Activated CD4-positive, CD25-positive, alpha-beta regulatory T cell treated with anti-CD3 and anti-CD28 coated beads, Interleukin-2, amount 50 U/mL, for 16 hours (primary cell): ENCODE results near the gene PRELID1.
A peak's percentile ranks its signal among the peaks of the same experiment; 100 is the strongest.

Source experiments
- DNase-seq: peaks from one replicate; pipeline ENCODE4 v3.0.0-alpha.2; 2020; ENCODE audit warnings: low read depth, low spot score

PRELID1 gene

GRCh38 chr5:177313561-177314259, 10.1 kb downstream of the PRELID1 start:
- DNase-seq = no peak

DNA sequence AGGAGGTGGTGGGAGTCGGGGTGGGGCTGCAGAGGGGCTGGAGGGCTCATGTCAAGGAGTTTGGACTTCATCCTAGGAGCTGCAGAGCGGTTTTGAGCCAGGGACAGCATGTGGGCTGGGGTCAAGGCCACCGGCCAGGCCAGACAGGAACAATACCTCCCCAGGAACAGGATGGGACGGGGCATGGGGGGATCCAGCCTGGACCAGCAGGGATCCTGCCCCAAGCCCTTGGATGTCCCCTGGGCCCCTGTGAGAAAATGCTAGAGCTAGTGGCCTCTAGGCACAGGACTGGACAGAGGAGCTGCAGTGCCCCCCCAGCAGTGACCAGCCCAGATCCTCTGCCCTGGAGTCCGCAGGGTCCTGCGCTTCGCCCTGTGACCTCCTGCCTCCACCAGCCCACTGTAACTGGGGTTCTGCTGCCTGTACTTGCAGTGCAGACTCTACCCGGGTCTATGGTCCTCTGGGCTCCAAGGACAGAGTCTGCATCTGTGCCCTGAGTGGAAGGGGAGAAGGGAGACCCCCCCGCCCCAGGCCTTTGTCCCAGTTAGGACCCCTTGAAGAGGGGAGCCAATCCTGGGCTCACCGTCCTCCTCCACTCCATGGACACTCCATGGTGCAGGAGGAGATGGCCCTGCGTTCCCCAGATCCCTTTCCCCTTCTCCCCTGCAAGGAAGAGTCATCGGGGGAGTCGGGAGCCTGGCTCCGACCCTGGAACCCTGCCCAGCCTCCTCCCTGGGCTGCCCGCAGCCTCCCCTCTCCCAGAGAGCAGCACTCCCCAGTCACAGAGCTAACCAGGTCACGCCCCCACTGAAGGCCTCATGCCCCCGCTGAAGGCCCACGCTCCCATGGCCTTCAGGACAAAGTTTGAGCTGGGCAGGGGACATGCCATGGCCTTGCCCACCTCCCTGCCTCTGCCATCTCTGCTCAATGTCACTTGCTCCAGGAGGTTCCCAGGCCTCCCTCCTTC, 11.1 kb downstream of the PRELID1 start:
- DNase-seq = no peak

DNA sequence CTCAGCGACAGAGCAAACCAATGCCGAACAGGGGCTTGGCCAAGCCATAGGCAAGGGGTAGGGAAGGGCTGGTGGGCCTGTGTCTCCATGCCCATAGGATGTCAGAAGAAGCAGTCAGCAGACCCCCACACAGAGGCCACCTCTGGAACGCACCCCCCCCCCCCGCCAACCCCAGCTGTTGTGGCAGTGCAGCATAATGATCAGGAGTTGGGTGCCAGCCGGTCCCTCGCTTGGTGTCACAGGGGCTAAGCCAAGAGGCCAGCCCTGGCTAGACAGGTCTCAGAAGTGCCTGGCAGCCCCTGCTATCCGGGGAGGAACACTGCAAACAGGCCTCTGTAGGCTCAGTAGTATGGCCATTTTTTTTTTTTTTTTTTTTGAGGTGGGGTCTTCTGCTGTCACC, 11.8 kb downstream of the PRELID1 start:
- no peak for DNase-seq

DNA sequence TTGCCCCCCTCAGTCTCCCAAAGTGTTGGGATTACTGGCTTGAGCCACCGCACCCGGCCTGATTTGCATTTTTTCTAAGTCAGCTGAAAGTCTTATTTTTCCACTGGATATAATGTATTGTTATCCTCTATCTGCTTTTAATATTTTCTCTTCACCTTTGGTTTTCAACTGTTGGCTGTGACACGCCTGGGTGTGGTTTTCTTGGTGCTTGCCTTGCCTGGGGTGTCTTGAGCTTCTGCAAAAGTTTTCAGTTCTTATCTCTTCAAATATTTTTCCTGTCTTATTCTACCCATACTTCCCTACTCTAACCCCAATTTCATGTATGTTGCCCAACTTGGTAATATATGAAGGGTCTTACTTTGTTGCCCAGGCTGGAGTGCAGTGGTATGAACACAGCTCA, 12.4 kb downstream of the PRELID1 start:
- DNase-seq = no peak

GRCh38 chr5:177317959-177318377, 14.4 kb downstream of the PRELID1 start:
- DNase-seq = peak; percentile 52

- no peak for DNase-seq
Measured at GRCh38 chr5:177319913-177320588, 16.5 kb downstream of the PRELID1 start.

- DNase-seq = no peak
Measured at GRCh38 chr5:177320879-177321278, 17.3 kb downstream of the PRELID1 start.

DNA sequence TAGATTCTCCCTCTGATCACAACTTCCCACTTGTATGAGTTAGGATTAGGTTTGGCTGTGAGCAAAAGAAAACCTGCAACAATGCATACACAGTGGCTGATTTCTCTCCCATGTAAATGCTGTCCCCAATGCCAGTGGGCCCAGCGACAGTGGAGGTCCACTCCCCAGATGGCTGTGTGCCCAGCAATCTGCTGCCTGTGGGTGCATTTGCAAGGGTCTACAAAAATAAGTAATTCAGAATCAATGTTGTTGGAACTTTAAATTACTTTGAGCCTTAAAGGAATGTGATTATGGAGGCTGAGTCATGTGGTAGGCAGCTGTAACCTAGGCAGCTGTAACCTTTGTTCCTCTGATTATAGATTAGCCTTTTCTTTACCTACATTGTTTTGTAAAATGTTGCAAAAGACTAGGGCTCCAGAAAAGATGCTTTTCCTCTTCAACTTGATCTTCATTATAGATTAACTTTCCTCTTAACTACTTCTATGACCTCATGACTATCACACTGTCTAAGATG, 22.3 kb downstream of the PRELID1 start:
- DNase-seq = no peak

DNA sequence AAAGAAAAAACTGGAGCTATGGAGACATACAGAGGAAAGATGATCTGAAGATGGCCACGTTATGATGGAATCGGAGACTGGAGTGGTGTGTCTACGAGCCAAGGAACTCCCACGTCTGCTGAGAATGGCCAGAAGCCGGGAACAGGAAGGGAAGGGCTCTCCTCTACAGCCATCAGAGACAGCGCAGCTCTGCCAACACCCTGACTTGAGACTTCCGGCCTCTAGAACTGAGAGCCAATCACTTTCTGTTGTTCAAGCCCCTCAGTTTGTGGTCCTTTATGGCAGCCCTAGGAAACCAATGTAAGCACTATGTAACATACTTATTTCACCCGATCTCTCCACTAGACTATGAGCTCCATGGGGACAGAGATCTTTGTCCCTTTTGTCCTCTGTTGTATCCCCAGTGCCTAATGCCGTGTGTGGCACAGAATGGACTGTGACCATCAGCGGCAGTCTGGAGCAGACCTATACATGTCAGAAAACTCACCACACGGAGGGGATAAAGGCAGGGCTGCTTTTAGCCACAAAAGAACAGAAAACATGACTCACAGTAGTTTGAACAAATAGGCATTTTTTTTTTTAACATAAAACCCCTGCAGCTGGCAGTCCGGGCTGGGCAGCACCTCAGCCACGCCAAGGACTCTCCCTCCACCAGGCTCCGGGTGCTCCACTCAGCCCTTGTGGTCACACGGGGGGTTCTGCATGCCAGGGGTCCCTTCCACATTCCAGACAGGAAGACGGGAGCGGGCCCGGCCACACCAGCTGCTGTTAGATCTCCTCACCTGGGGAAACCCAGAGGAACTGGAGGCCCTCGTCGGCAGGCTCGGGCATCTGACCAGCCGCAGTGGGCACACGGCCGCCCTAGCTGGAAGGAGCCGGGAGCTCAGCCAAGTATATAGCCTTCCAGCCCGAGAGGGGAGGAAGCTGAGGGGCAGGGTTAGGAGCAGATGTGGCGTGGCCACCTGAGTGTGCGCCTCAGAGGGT, 24.2 kb downstream of the PRELID1 start:
- no peak for DNase-seq

DNA sequence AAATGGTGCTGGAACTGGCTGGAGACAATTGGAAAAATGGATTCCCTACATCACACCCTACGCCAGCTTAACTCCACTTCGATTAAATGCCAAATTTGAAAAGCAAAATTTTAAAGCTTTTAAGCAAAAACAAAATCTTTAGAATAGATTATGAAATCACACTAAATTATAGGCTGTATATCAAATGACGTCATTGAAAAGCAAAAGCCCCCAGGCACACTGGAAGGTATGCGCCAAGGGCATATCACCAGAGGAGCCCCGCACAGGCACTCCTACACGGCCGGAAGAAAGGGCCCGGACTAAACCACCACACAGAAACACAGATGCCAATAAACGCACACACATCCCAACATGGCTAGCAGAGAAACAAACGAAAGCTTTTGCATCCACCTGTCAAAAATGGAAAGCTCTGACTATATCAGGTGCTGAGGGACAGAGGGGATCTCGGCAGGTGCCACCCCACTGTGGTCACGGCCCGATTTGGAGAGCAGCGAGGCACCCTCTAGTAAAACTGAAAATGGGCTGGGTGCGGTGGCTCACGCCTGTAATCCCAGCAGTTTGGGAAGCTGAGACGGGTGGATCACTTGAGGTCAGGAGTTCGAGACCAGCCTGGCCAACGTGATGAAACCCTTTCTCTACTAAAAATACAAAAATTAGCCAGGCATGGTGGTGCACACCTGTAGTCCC, 25.1 kb downstream of the PRELID1 start:
- no peak for DNase-seq

GRCh38 chr5:177329883-177330282, 26.3 kb downstream of the PRELID1 start:
- no peak for DNase-seq

DNA sequence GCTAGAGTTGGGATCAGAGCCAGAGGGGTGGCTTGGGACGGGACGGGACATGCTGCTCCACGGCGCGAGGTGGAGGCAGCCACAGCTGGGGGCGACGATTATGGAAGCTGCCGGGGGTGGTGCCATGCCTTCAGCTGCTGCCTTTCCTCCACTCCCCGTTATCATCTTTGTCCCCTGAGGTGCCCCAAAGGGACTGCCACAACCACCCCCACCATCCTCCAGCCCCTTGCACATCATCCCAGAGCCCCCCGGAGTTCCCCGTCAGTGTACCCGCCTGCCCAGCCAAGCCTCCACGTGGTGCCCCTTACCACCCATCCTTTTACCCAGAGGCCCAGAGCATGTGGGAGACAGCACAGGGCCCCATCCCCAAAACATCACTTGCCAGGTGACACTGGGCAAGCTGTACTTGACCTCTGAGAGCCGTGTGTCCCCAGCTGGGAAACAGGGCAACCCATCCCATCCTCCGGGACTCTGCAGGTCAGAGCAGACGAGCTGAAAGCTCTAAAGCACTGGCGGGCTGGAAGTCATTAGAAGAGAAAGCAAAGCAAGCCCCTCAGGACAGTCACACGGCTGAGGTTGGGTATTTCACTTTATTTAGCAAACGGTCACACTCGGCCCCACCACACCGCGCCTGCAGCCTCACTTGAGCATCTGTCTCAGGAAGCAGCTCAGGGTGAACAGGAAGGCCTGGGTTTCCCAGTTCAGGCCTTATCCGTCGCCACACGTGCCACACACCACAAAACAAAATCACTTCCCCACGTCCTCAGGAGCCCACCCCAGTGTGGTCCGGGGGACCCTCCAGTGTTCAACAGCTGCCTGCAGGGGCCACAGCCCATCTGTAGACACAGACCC, 27.6 kb downstream of the PRELID1 start:
- DNase-seq = no peak

DNA sequence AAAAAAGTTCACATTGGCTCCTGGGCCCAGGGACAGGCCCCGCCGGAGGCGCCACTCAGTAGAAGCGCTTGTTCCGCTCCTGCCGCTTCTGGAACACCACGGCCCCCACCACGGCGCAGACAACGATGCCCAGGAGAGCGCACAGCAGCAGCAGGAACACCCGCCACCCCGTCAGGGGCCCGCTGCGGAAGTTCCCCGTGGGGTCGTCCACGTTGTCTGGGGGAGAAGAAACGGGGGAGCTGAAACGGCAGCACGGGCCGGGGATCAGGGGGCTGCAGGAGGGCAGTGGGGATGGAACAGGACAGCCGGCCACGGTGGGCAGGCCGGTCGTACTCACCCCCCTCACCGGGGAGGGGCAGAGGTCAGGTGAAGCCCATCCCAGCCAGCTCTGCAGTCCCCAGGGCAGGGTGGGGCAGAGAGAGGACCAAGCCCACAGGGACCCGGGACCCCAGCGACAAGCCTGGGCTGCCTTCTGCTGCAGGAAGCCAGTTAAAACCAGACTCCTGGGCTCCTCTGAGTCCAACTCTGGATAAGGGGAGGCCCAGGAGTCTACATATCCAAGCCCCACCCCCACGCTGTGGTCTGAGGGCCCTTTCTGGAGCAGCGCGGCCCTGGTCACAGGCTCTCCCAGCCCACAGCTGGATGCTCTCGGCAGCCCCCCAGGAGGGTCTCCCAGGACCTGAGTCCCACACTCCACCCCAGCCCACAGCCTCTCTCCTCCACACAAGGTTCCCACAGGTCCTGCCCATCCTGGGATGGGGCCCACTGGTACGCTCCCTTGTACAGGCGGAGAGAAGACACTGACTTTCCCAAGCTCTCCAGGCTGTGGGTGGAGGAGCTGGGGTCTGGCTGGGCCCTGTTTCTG, 28.7 kb downstream of the PRELID1 start:
- no peak for DNase-seq

DNA sequence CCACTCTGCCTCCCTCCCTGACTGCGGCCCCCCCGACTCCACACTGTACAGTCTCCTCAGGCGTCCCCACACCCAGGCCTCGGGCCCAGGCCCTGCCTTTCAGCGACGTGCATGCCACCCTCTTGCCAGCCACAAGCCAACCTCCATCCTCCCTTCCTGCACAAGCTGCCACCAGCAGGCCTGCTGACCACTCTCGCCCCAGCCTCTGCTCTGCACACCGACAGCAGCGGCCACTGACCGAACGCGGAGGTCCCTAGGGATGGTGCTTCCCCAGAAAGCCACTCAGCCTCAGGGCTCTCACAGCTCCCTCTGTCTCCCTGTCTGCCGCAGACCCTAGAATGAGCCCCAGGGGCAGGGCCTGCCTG, 29.3 kb downstream of the PRELID1 start:
- no peak for DNase-seq

DNA sequence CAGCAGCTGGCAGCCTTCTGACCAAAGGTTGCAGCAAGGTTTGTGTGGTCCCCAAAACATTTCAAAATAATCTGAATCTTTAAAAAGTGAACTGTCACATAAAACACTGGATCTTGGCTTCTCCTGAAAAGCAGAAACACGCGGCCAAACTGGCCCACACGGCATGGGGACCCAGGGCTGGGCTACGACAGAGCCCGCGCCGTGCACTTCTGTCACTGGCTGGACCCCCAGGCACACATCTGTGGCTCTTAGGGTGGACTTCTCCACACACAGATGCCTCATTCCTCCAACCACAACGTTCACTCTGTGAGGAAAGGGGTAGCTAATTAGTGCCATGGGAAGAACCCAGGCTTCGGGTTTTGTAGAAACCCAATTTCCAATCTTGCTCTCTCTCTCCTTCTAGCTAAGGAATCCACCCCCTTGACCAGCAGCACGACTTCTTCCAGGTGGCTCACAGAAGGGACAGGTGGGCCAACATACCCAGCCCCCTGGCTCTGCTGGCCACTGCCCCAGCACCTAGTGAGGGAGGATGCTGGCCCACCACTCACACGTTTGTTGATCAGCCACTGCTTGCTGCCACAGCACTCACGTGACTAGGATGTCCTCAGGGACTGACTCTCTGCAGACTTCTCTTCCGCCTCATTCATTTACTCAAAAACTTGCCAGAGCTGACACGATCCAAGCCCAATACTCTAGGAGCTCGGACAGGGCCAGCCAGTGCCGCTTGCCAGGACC, 30.0 kb downstream of the PRELID1 start:
- no peak for DNase-seq

- no peak for DNase-seq
Measured at GRCh38 chr5:177334155-177334551, 30.6 kb downstream of the PRELID1 start.

DNA sequence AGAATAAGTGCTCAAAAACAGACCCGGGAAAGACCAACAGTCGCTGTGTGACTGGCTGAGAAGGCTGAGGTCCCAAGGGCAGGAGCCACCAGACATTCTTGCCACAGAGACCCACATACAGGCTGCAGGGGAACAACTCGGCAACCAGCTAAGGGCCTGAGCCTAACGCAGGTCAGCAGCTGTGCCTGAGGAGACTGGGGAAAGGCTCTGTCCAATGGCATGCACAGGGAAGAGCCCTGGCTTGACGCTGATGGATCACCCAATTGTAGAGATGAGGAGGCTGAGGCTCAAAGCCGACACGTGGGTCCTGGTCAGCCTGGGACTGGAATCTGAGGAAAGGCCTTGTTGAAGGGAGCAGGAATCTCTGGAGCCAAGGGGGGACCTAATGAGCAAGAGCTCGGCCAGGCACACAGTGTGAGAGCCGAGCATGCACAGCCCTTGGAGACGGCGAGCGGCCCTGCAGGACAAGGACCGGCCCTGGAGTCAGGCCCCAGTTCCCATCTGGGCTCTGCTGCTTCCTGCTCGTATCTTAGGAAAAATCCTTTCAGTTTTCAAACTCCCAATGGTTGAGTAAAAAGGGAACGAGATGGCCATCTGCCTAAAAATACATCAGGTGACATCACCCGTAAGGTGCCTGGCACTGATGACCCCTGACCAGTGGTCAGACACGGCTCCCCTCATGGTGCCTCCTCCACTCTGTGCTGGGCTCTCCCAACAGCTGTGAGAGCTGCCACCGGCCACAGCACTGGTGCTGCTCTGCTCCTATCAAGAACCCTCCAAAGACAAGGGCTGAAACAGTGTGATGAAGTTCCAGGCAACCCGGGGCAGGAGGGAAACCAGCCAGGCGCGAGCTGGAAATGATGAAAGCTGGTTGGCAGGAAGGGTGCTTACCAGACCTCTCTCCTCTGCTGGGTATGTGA, 31.4 kb downstream of the PRELID1 start:
- DNase-seq = no peak
